NCI-H82 (cell line): Measurements from ENCODE around the gene SELENOS.

Experiments
- DNase-seq: peaks from one replicate; lab custom pipeline; 2025; lab: John Stamatoyannopoulos, UW

Gene SELENOS

GRCh38 chr15:101277038-101277822 lies at the start of gene SELENOS:
TSS of gene SELENOS (minus strand) at chr15:101277485. CDS start at chr15:101277417, 68 bp downstream.
- peak; percentile 93 for DNase-seq

GRCh38 chr15:101326462-101327146 lies 49.3 kb upstream of the SELENOS start:
- DNase-seq, result no peak

GRCh38 chr15:101326026-101326315 lies 48.7 kb upstream of the SELENOS start:
- no peak for DNase-seq

GRCh38 chr15:101325263-101326025 lies 48.2 kb upstream of the SELENOS start:
- no peak for DNase-seq

GRCh38 chr15:101324524-101325177 lies 47.4 kb upstream of the SELENOS start:
- no peak for DNase-seq

GRCh38 chr15:101323793-101324523 lies 46.7 kb upstream of the SELENOS start:
- DNase-seq, result no peak

GRCh38 chr15:101322854-101323477 lies 45.7 kb upstream of the SELENOS start:
- no peak for DNase-seq

- DNase-seq, result no peak
Observed at GRCh38 chr15:101322016-101322695, 44.9 kb upstream of the SELENOS start.

GRCh38 chr15:101320501-101321052 lies 43.3 kb upstream of the SELENOS start:
- DNase-seq, result peak; percentile 90

GRCh38 chr15:101318839-101319238 lies 41.6 kb upstream of the SELENOS start:
- DNase-seq, result peak; percentile 33

GRCh38 chr15:101318147-101318819 lies 41.0 kb upstream of the SELENOS start:
- no peak for DNase-seq

- DNase-seq, result no peak
Observed at GRCh38 chr15:101317336-101317872, 40.1 kb upstream of the SELENOS start.

GRCh38 chr15:101316529-101316928 lies 39.2 kb upstream of the SELENOS start:
- DNase-seq, result no peak

- DNase-seq, result no peak
Observed at GRCh38 chr15:101315736-101316135, 38.5 kb upstream of the SELENOS start.

GRCh38 chr15:101314336-101315125 lies 37.2 kb upstream of the SELENOS start:
- no peak for DNase-seq

- no peak for DNase-seq
Observed at GRCh38 chr15:101313041-101313761, 35.9 kb upstream of the SELENOS start.

GRCh38 chr15:101310508-101310907 lies 33.2 kb upstream of the SELENOS start:
- no peak for DNase-seq

GRCh38 chr15:101310161-101310480 lies 32.8 kb upstream of the SELENOS start:
- DNase-seq, result no peak
